ENCODE results near the gene ZFR2. TPM values are rescaled to one million over a fixed set of nuclear protein-coding genes. Genes with fewer than 3 reads are reported as not detected.

Gene ZFR2
- total and polyA plus RNA-seq, 2 of the 8 experiments (the other 6 are each of a cell fraction or from before 2014, with no cell fraction given) = 14.5 to 28.4 TPM

DNA sequence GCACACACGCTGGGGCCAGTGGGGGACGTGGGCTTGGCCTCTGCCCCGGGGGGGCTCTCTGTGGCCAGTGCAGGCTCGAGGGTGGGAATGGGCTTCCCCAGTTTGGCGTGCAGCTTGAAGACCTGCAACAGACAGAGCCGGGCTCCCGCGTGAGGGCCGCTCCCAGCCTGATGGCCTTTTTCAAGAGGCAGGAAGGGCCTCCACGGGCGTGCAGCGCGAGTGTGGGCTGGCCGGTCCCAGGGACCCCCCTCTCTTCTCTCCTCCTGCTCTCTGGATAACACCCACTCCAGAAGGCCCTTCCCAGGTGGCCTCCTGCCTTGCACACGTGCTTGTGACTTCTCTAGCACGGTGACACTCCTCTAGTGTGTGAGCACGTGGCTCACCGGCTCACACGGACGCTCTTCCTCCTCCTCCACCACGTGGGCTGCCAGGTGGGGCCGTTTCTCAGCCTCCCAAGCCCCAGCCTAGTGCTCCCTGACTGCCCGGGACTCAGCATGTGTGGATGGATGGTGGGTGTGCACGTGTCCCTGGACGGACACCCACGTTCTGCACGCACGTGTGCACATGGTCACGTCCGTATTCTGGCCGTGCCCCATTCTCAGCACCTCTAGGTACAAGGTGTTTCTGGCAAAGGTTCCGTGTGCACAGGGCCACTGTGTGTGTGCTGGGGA, 43.4 kb downstream of the ZFR2 start (continued):
- TF ChIP-seq HDAC2 (IDR thresholded peaks at IDR 0.05; ENCODE audit: borderline replicate concordance in 1 of 2, low read depth in 2 of 2, low read length in 2 of 2) = no peak
- no peak for TF ChIP-seq SRF (IDR thresholded peaks at IDR 0.05; ENCODE audit: low read depth, low read length)
- TF ChIP-seq RNF2 (IDR thresholded peaks at IDR 0.05; ENCODE audit: borderline replicate concordance, low read depth, low read length, missing control alignments, poor library complexity, severe bottlenecking) = no peak
- no peak for TF ChIP-seq POLR2A (IDR thresholded peaks at IDR 0.05; ENCODE audit: control extremely low read depth in 1 of 2, low read depth in 2 of 2, low read length in 2 of 2)

Measured in H1 (cell line).